HEK293 (cell line): ENCODE measurements around the gene PARD3.

Experiments used
- ATF2 ChIP-seq: fragments of 450-650 bp; formaldehyde crosslinking; IDR thresholded peaks from 2 replicates; pipeline ENCODE4 v1.5.1; 2016; ENCODE audit warnings: missing biosample characterization, missing genetic modification characterization, low read depth
- CTCF ChIP-seq: fragments of 450-650 bp; formaldehyde crosslinking; IDR thresholded peaks from 2 replicates; pipeline ENCODE4 v1.5.1; 2016; ENCODE audit warnings: missing biosample characterization, missing genetic modification characterization
- SETDB1 ChIP-seq: IDR thresholded peaks from one replicate; pipeline ENCODE4 v1.6.1; 2017; ENCODE audit warnings: mild to moderate bottlenecking, low read length, moderate library complexity, mixed read lengths; ENCODE audit not compliant: insufficient read length
- ZNF157 ChIP-seq: fragments of 450-650 bp; formaldehyde crosslinking; IDR thresholded peaks from 2 replicates; pipeline ENCODE4 v1.5.1; 2016; ENCODE audit warnings: missing biosample characterization, missing genetic modification characterization
- ZNF280C ChIP-seq: fragments of 450-650 bp; formaldehyde crosslinking; IDR thresholded peaks from 2 replicates; pipeline ENCODE4 v1.5.1; 2016; ENCODE audit warnings: missing biosample characterization, missing genetic modification characterization

GRCh38 chr10:34203966-34204630, 611.0 kb downstream of the PARD3 start:
- TF ChIP-seq SETDB1 (no peak), CTCF (tag by site-specific recombination) (no peak), ZNF280C (tag by site-specific recombination) (no peak), ZNF157 (no peak), ATF2 (tag by site-specific recombination) (no peak)
